ENCODE data around the gene UBE2M.
A peak's percentile ranks its signal among the peaks of the same experiment; 100 is the strongest.
"Not testable (repeated sequence)": the region's sequence is repeated elsewhere in the genome, so short reads cannot be mapped to it uniquely, and the experiment has no call there.

UBE2M gene

DNA sequence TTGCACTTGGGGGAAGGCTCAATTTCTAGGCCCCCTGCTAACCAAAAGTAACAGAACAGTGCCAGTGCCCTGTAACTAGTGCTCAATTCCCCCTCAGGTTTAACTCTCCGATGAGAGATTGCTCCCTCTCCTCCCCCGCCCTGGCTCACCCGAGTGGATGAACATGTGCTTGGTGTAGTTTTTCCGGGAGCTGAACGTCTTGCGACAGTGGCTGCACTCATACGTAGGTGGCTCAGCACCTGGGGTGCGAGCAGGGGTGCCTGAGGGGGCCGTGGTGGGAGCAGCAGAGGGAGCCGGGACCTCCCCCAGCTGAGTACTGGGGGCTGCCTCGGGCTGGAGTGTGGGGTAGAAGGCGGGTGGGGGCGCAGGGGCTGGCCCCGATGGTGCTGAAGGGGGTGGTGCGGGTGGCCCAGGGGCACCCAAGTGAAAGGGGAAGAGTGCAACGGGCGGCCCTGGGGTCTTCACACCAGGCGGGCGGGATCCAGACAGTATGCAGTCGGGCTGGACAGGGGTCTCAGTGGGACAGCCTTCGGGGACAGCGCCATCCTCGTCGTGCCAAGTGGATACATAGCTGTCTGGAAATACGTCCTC is 42.1 kb downstream of the UBE2M start:
- Histone ChIP-seq H3K4me3 (ENCODE audit: extremely low read depth, insufficient read depth, low read length, poor library complexity, severe bottlenecking) (no peak overlapping the region), H3K36me3 (ENCODE audit: control insufficient read depth, insufficient read depth, low read length) (peaks cover 43% of the 10 kb centered on the region), H3K9me3 (ENCODE audit: control insufficient read depth, low read length) (no peaks in the 10 kb centered on the region), H3K27ac (ENCODE audit: low read depth, low read length, severe bottlenecking) (no peak overlapping the region), H3K4me1 (ENCODE audit: control insufficient read depth, insufficient read depth, low read length, poor library complexity, severe bottlenecking) (peaks cover 15% of the 10 kb centered on the region)
- WGBS, 2 experiments (ENCODE audit: insufficient coverage in 2 of 2), result 87 to 91% methylated on average over 18 to 21 of the region's 25 CpGs

DNA sequence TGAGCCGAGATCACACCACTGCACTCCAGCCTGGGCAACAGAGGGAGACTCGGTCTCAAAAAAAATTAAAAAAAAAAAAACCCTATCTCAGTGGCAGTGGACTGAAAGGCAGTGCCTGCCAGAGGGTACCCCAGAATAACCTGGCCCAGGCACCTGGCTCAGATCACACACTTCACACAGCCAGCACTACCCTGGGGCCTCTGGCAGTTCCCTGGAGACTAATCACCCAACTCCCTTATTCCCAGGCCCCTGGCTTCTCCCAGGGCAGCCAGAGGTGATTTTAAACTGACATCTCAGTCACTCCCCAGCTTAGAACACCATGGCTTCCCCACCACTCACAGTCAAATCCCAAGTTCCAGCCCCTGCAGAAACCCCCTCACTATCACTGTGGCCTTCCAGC is 43.2 kb downstream of the UBE2M start:
- Histone ChIP-seq H3K4me1 (ENCODE audit: control insufficient read depth, insufficient read depth, low read length, poor library complexity, severe bottlenecking) (peaks cover 12% of the 10 kb centered on the region), H3K27ac (ENCODE audit: low read depth, low read length, severe bottlenecking) (no peak overlapping the region), H3K36me3 (ENCODE audit: control insufficient read depth, insufficient read depth, low read length) (peaks cover 43% of the 10 kb centered on the region), H3K4me3 (ENCODE audit: extremely low read depth, insufficient read depth, low read length, poor library complexity, severe bottlenecking) (no peak overlapping the region), H3K9me3 (ENCODE audit: control insufficient read depth, low read length) (no peaks in the 10 kb centered on the region)
- WGBS, 2 experiments (ENCODE audit: insufficient coverage in 2 of 2), result no CpG with 5 or more reads among the region's 2 CpGs

DNA sequence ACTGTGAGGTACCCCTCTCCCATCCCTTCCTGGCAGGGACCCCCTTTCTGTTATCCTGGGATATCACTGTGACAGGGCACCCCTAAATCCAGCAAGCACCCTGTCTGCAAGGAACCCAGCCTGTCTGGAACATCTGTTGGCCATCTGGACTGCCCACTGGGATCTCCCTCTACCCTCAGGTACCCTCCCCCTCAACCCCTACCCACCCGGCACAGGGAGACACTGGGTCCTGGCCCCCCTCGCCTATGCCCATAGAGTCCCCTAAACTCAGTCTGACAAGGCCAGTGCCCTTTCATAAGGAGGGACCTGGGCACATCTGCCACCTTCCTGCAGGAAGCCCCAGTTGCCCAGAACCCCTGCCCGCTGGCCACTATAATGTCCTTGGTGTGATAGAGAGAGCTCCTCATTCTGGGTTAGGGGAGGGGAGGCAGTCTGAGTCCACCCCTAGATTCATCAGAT is 43.8 kb downstream of the UBE2M start:
- WGBS, 2 experiments (ENCODE audit: insufficient coverage in 2 of 2), result 100% methylated on average over 1 of the region's 3 CpGs
- H3K9me3 ChIP-seq (ENCODE audit: control insufficient read depth, low read length), result no peaks in the 10 kb centered on the region
- peak overlapping the region; percentile 23 for H3K4me3 ChIP-seq (ENCODE audit: extremely low read depth, insufficient read depth, low read length, poor library complexity, severe bottlenecking)
- H3K27ac ChIP-seq (ENCODE audit: low read depth, low read length, severe bottlenecking), result no peak overlapping the region
- H3K36me3 ChIP-seq (ENCODE audit: control insufficient read depth, insufficient read depth, low read length), result peaks cover 43% of the 10 kb centered on the region
- peaks cover 12% of the 10 kb centered on the region for H3K4me1 ChIP-seq (ENCODE audit: control insufficient read depth, insufficient read depth, low read length, poor library complexity, severe bottlenecking)

DNA sequence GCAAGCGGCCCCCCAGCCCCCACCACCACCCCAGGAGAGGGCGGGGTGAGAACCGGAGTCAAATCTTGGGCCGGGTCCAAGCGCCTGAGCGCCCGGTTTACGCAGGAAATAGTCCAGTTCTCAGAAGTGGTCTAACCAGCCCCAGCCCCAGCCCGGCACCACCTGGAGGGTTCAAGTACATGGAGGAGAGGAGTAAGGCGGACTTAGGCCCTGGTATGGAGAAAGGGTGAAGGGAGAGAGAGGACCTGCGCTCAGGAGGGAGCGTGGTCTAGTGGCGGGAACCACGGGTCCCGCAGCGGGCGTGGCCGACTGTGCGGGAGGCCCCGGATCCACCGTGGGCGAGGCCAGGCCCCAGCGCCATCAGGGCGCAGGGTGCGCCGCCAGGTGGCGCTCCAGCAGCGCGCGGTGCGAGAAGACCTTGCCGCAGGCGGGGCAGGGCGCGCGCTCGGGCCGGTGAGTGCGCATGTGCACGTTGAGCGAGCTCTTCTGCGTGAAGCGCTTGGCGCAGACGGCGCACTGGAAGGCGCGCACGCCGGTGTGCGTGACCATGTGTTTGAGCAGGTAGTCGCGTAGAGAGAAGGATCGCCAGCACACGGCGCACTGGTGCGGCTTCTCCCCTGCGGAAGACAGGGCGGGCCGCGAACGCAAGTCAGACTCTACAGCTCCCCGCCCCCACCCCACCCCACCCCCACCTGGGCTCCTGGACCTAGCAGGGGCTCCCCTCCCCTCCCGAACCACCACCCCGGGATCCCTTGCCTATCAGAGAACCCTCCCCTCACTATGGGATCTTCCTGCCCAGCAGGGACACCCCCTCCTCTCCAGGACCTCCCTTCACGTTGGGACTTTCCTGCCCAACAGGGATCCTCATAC is 44.5 kb downstream of the UBE2M start:
- H3K4me3 ChIP-seq (ENCODE audit: extremely low read depth, insufficient read depth, low read length, poor library complexity, severe bottlenecking), result peak overlapping the region; percentile 23
- H3K27ac ChIP-seq (ENCODE audit: low read depth, low read length, severe bottlenecking), result peak overlapping the region; percentile 36
- 23 to 40% methylated on average over 41 to 51 of the region's 66 CpGs for WGBS, 2 experiments (ENCODE audit: insufficient coverage in 2 of 2)

DNA sequence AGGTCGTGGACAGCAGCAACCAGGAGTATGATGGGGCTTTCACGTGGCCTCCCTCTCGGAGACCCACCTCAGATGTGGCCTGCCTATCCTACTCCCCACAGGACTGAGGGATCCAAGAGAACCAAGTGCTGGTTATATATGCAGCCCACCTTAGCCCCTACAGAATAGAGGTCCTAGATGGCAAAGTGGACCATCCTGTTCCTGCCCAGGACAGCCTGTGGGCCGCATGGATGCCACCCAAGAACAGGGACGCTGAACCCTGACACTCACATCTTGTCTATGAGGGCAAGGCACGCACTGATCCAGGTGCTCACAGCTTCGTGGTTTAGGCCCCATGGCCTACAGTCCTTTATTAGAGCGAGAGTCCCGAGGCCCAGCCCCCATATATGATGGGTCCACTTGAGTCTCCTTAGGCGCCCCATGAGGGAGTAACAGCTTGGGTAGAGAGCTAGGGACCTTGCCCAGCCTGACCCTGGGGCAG is 45.2 kb downstream of the UBE2M start:
- Histone ChIP-seq H3K27ac (ENCODE audit: low read depth, low read length, severe bottlenecking) (peak overlapping the region; percentile 36), H3K36me3 (ENCODE audit: control insufficient read depth, insufficient read depth, low read length) (peaks cover 43% of the 10 kb centered on the region)

More for the DNA sequence above, 44.5 kb downstream of the UBE2M start:
- H3K4me1 ChIP-seq (ENCODE audit: control insufficient read depth, insufficient read depth, low read length, poor library complexity, severe bottlenecking), result peaks cover 12% of the 10 kb centered on the region
- no peaks in the 10 kb centered on the region for H3K9me3 ChIP-seq (ENCODE audit: control insufficient read depth, low read length)
- peaks cover 43% of the 10 kb centered on the region for H3K36me3 ChIP-seq (ENCODE audit: control insufficient read depth, insufficient read depth, low read length)

DNA sequence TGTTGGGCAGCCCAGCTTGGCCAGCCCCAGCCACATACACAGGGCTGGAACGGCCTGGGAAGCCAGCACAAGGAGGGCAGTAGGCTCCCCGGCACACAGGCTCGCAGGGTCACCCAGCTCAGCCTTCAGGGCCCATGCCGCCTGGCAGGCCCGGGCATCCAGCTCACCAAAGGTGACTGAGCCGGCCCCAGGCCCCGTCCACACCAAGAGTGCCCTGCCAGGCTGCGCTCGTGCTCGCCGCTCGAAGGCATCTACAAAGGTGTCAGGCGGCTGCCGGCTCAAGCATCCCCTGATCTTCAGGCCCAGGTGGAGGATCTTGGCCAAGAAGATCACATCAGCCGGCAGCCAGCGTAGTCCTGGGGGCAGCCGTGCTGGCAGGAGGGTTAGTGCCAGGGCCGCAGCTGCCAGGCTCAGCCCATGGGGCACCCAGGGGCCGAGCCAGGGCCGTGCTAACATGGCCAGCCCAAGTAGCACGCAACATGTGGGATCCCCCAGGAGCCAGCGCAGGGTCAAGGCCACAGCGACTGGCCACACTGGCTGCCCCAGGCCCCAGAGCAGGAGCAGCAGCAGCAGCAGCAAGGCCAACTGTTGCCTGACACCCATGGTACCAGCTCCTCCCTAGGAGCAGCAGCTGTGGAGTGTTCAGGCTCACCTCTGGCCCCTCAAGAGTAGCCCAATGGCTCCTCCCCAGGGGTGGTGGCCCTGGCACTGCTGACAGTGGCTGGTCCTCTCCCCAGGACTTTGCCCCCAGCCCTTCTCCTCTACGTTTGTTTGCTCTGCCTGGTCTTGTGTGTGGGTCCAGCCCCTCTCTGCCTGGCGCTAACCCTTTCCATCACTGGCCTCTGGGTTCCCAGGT is 46.8 kb downstream of the UBE2M start, which contains the start of gene SLC27A5:
SLC27A5 (minus strand) TSS at position 640 of the 856 bp plus-strand sequence; CDS start at position 603, 37 bp downstream.
- Histone ChIP-seq H3K27ac (ENCODE audit: low read depth, low read length, severe bottlenecking) (no peak within 1 kb of the TSS), H3K4me3 (ENCODE audit: extremely low read depth, insufficient read depth, low read length, poor library complexity, severe bottlenecking) (no peak within 1 kb of the TSS), H3K36me3 (ENCODE audit: control insufficient read depth, insufficient read depth, low read length) (peaks cover 34% of the 10 kb centered on the region), H3K4me1 (ENCODE audit: control insufficient read depth, insufficient read depth, low read length, poor library complexity, severe bottlenecking) (peaks cover 9% of the 10 kb centered on the region), H3K9me3 (ENCODE audit: control insufficient read depth, low read length) (peaks cover 3% of the 10 kb centered on the region)
- 92 to 94% methylated on average over 25 of the region's 25 CpGs for WGBS, 2 experiments (ENCODE audit: insufficient coverage in 2 of 2)

More for the DNA sequence above, 45.2 kb downstream of the UBE2M start:
- Histone ChIP-seq H3K4me3 (ENCODE audit: extremely low read depth, insufficient read depth, low read length, poor library complexity, severe bottlenecking) (no peak overlapping the region), H3K9me3 (ENCODE audit: control insufficient read depth, low read length) (peaks cover 3% of the 10 kb centered on the region), H3K4me1 (ENCODE audit: control insufficient read depth, insufficient read depth, low read length, poor library complexity, severe bottlenecking) (peaks cover 12% of the 10 kb centered on the region)
- WGBS, 2 experiments (ENCODE audit: insufficient coverage in 2 of 2), result 93 to 99% methylated on average over 7 to 10 of the region's 10 CpGs

DNA sequence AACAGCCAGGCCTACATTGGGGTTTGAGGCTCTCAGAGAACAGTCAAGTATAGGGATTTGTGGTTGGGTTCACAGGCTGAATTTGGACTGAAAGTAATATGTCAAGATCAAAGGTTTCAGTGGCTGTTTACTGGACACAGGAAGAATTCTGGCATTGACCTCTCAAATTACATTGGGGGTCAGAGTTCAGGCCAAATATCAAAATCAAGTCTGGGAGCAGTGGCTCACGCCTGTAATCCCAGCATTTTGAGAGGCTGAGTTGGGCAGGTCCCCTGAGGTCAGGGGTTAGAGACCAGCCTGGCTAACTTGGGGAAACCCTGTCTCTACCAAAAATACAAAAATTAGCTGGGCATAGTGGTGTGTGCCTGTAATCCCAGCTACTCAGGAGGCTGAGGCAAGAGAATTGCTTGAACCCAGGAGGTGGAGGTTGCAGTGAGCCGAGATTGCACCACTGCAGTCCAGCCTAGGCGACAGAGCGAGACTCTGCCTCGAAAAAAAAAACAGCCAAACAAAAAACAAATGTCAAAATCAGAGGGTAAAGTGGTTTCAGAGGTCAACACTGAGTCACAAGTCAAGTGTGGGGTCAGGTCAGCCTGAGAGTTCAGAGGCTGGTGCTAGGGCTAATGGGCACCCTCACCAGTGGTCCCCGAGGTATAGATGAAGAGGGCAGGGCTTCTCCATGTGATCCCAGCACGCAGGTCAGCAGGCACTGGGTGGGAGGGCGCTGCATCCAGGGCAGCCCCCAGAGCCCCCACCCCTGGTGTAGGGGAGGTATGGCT is 48.1 kb downstream of the UBE2M start:
- peaks cover 21% of the 10 kb centered on the region for H3K36me3 ChIP-seq (ENCODE audit: control insufficient read depth, insufficient read depth, low read length)
- no peak overlapping the region for H3K27ac ChIP-seq (ENCODE audit: low read depth, low read length, severe bottlenecking)
- H3K4me3 ChIP-seq (ENCODE audit: extremely low read depth, insufficient read depth, low read length, poor library complexity, severe bottlenecking), result no peak overlapping the region
- H3K9me3 ChIP-seq (ENCODE audit: control insufficient read depth, low read length), result peaks cover 3% of the 10 kb centered on the region
- 84 to 91% methylated on average over 6 to 7 of the region's 8 CpGs for WGBS, 2 experiments (ENCODE audit: insufficient coverage in 2 of 2)
- H3K4me1 ChIP-seq (ENCODE audit: control insufficient read depth, insufficient read depth, low read length, poor library complexity, severe bottlenecking), result peaks cover 4% of the 10 kb centered on the region

DNA sequence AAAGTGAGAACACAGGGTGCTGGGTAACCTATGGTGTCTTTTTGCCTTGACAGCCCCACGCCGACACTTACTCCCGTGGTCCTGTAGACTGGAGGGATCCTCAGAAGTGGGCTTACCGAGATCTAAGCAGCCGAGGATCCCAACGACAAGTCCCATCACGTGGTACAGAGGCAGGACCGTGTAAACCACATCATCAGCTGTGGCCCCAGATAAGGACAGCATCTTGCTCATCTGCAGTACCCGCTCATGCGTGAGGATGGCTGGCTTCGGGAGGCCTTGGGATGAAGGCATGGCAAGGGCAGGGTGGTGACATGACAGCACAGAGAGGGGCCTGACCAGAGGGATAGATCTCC is 48.7 kb downstream of the UBE2M start:
- H3K9me3 ChIP-seq (ENCODE audit: control insufficient read depth, low read length), result peaks cover 3% of the 10 kb centered on the region
- 93 to 96% methylated on average over 11 of the region's 11 CpGs for WGBS, 2 experiments (ENCODE audit: insufficient coverage in 2 of 2)

DNA sequence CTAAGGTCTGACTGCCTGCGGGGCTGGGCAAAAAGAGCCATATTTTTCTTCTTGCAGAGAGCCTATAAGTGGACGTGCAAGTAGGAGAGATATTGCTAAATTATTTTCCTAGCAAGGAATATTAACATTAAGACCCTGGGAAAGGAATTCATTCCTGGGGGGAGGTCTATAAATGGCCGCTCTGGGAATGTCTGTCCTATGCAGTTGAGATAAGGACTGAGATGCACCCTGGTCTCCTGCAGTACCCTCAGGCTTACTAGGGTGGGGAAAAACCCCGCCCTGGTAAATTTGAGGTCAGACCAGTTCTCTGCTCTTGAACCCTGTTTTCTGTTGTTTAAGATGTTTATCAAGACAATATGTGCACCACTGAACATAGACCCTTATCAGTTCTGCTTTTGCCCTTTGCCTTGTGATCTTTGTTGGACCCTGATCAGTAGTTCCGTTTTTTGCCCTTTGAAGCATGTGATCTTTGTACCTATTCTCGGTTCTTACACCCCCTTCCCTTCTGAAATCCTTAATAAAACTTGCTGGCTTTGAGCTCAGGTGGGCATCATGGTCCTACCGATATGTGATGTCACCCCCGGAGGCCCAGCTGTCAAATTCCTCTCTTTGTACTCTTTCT is 50.7 kb downstream of the UBE2M start:
- not testable (repeated sequence) for H3K27ac ChIP-seq (ENCODE audit: low read depth, low read length, severe bottlenecking); H3K4me3 ChIP-seq (ENCODE audit: extremely low read depth, insufficient read depth, low read length, poor library complexity, severe bottlenecking); H3K36me3 ChIP-seq (ENCODE audit: control insufficient read depth, insufficient read depth, low read length); H3K4me1 ChIP-seq (ENCODE audit: control insufficient read depth, insufficient read depth, low read length, poor library complexity, severe bottlenecking); H3K9me3 ChIP-seq (ENCODE audit: control insufficient read depth, low read length)
- 86 to 92% methylated on average over 5 of the region's 8 CpGs for WGBS, 2 experiments (ENCODE audit: insufficient coverage in 2 of 2)

More for the DNA sequence above, 48.7 kb downstream of the UBE2M start:
- no peak overlapping the region for H3K4me3 ChIP-seq (ENCODE audit: extremely low read depth, insufficient read depth, low read length, poor library complexity, severe bottlenecking)
- H3K27ac ChIP-seq (ENCODE audit: low read depth, low read length, severe bottlenecking), result no peak overlapping the region
- peaks cover 15% of the 10 kb centered on the region for H3K36me3 ChIP-seq (ENCODE audit: control insufficient read depth, insufficient read depth, low read length)
- H3K4me1 ChIP-seq (ENCODE audit: control insufficient read depth, insufficient read depth, low read length, poor library complexity, severe bottlenecking), result peaks cover 4% of the 10 kb centered on the region

Measured in mesodermal cell (in vitro differentiated cells).